Kidney (tissue), 14 donors: ENCODE measurements around the gene GPRC5C. TPM values are rescaled to one million over a fixed set of nuclear protein-coding genes. Genes with fewer than 3 reads are reported as not detected.

Source experiments
- DNase-seq, 5 donors: peaks; one replicate each; pipeline ENCODE4 v3.0.0-alpha.2; 2013 to 2020
- FAIRE-seq: peaks from 2 replicates; lab custom pipeline; 2012; peaks lifted over from hg19 to GRCh38; lab: Jason Lieb, UNC
- H3K27ac ChIP-seq, 2 donors: one replicate each; pipeline ENCODE4 v1.7.0; 2013; ENCODE audit warnings: low read depth in 2 of 2, low read length in 2 of 2, inconsistent platforms in 1 of 2
- H3K27me3 ChIP-seq: one replicate; pipeline ENCODE4 v1.7.1; 2013; ENCODE audit warnings: low read length, inconsistent platforms; ENCODE audit not compliant: control insufficient read depth, insufficient read depth
- H3K36me3 ChIP-seq, 3 donors: one replicate each; pipeline versions ENCODE4 v1.7.0 to v1.7.1; 2013; ENCODE audit warnings: low read length in 3 of 3, control low read depth in 1 of 3, inconsistent platforms in 1 of 3; ENCODE audit not compliant: insufficient read depth in 3 of 3, control insufficient read depth in 2 of 3
- H3K4me1 ChIP-seq, 3 donors: one replicate each; pipeline versions ENCODE4 v1.7.0 to v1.7.1; 2013; ENCODE audit warnings: low read length in 3 of 3, inconsistent platforms in 1 of 3, low read depth in 1 of 3; ENCODE audit not compliant: control insufficient read depth in 2 of 3, insufficient read depth in 2 of 3
- H3K4me3 ChIP-seq, 3 donors: one replicate each; pipeline versions ENCODE4 v1.7.0 to v1.8.1; 2013; ENCODE audit warnings: low read length in 3 of 3, control low read depth in 1 of 3, inconsistent platforms in 1 of 3
- H3K9ac ChIP-seq, 3 donors: one replicate each; pipeline versions ENCODE4 v1.7.0 to v1.7.1; 2013; ENCODE audit warnings: low read length in 3 of 3, control low read depth in 1 of 3, inconsistent platforms in 1 of 3
- H3K9me3 ChIP-seq, 3 donors: one replicate each; pipeline versions ENCODE4 v1.7.0 to v1.7.1; 2013; ENCODE audit warnings: low read length in 3 of 3, control low read depth in 1 of 3, inconsistent platforms in 1 of 3; ENCODE audit not compliant: control insufficient read depth in 2 of 3, insufficient read depth in 1 of 3
- intact Hi-C: fragments of 100-400 bp; cut with DNase I; formaldehyde crosslinking; loops from one replicate; pipeline ENCODE4 v1.11.1; 2022
- polyA plus RNA-seq: library from polyadenylated mRNA; stranded (reverse); fragments of 350-450 nt; fragmentation: Illumina TruSeq; extraction: RNeasy Lipid Tissue Mini Kit (QIAGEN cat#74804); gene quantifications from one replicate; pipeline ENCODE4 v1.2.3, GENCODE V29; 2014; ENCODE audit warnings: low read depth, low replicate concordance; ENCODE audit not compliant: insufficient read depth
- total RNA-seq: library from RNA; stranded (reverse); fragmentation: NEBNext Ultra II Directional; extraction: Animal tissue kit (Norgen Biotek cat#: 25700); gene quantifications from one replicate; pipeline ENCODE4 v1.2.1, GENCODE V29; 2021
- TF ChIP-seq, protein P1 (sequence below): IDR thresholded peaks from 3 replicates; pipeline ENCODE4 v1.5.1; 2012; ENCODE audit warnings: mild to moderate bottlenecking, moderate library complexity, borderline replicate concordance; ENCODE audit not compliant: insufficient read depth; ENCODE audit errors: extremely low read depth
- donor health status: control.
- donor health status: control.
- donor health status: control.
- donor health status: control.
- donor health status: control.
- donor health status: DM: yes; HTN: yes; CAD: no.
- donor health status: Normal renal cell carcinoma (clear cell type).

The GPRC5C gene
- total and polyA plus RNA-seq, 2 donors from 2014 or later: 242 to 358 TPM

- intact Hi-C loops: no loop called here
- DNase-seq: no peak
Measured at GRCh38 chr17:74490716-74491115, 58.8 kb downstream of the GPRC5C start.

DNA sequence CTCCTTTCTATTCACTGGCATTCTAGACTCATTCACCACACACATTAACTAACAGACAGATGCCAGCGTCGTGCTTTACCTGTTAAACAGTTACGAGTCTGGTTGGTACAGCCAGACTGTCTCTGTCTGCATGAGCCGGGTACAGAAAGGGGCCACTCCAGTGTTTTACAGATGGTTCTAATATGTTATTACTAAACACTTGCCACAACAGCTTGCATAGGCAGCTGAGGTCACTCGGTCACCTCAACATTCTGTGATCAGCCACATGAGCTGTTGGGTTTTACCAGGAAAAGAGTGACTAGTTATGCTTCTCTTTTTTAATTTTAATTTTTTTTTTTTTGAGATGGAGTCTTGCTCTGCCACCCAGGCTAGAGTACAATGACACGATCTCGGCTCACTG, 59.7 kb downstream of the GPRC5C start:
- Histone ChIP-seq H3K9ac (no peak overlapping the region), H3K4me1 (no peaks in the 10 kb centered on the region), H3K27me3 (no peaks in the 10 kb centered on the region), H3K9me3 (no peaks in the 10 kb centered on the region), H3K27ac (no peak overlapping the region), H3K4me3 (no peak overlapping the region), H3K36me3 (no peaks in the 10 kb centered on the region)
- TF ChIP-seq, protein P1, sequence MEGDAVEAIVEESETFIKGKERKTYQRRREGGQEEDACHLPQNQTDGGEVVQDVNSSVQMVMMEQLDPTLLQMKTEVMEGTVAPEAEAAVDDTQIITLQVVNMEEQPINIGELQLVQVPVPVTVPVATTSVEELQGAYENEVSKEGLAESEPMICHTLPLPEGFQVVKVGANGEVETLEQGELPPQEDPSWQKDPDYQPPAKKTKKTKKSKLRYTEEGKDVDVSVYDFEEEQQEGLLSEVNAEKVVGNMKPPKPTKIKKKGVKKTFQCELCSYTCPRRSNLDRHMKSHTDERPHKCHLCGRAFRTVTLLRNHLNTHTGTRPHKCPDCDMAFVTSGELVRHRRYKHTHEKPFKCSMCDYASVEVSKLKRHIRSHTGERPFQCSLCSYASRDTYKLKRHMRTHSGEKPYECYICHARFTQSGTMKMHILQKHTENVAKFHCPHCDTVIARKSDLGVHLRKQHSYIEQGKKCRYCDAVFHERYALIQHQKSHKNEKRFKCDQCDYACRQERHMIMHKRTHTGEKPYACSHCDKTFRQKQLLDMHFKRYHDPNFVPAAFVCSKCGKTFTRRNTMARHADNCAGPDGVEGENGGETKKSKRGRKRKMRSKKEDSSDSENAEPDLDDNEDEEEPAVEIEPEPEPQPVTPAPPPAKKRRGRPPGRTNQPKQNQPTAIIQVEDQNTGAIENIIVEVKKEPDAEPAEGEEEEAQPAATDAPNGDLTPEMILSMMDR: no peak
- no peak for FAIRE-seq
- intact Hi-C loops: no loop called here
- peak in 1 of 5 donors; percentile 27 for DNase-seq

More at GRCh38 chr17:74490716-74491115, 58.8 kb downstream of the GPRC5C start:
- no peaks in the 10 kb centered on the region for H3K9me3 ChIP-seq
- no peaks in the 10 kb centered on the region for H3K4me1 ChIP-seq
- TF ChIP-seq, protein P1: no peak
- H3K9ac ChIP-seq: no peak overlapping the region
- H3K27ac ChIP-seq: no peak overlapping the region
- H3K36me3 ChIP-seq: no peaks in the 10 kb centered on the region
- H3K4me3 ChIP-seq: no peak overlapping the region
- H3K27me3 ChIP-seq: no peaks in the 10 kb centered on the region
- no peak for FAIRE-seq

DNA sequence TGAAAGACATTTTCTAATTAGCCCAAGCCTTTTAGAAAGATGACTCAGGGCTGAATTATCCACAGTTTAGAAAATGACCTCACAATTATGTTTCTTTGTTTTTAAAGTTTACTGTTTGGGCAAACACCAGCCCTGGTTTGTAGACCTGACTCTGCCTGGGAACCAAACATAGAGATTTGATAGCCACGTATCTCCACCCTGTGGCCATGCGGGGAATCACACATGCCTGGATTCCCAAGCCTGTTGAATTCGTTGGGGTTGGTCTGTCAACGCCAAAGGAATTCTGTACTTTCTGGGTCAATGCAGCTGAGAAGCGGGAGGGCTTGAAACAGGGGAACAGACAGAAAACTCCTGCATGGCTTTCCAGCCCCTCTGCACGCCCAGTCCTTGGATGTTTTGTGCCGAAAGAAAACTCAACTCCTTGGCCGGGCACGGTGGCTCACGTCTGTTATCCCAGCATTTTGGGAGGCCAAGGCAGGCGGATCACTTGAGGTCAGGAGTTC, 61.5 kb downstream of the GPRC5C start:
- no peak overlapping the region for H3K9ac ChIP-seq
- no peak overlapping the region for H3K27ac ChIP-seq
- intact Hi-C loops: no loop called here
- no peaks in the 10 kb centered on the region for H3K4me1 ChIP-seq
- peak; percentile 39 for FAIRE-seq
- no peak overlapping the region for H3K4me3 ChIP-seq
- H3K36me3 ChIP-seq: no peaks in the 10 kb centered on the region
- H3K9me3 ChIP-seq: no peaks in the 10 kb centered on the region
- H3K27me3 ChIP-seq: no peaks in the 10 kb centered on the region
- TF ChIP-seq, protein P1: peak; percentile 90
- peak in 4 of 5 donors; percentile 79 to 91 (median 88) for DNase-seq

Other genes starting within 250 kb of the GPRC5C start
- gene RPL38, start 228.4 kb upstream of the GPRC5C start, total RNA-seq: 664 TPM
- 1,966 TPM for gene RPL38, start 228.4 kb upstream of the GPRC5C start, polyA plus RNA-seq
- 7.1 TPM for gene TTYH2, start 218.5 kb upstream of the GPRC5C start, total RNA-seq
- gene TTYH2, start 218.5 kb upstream of the GPRC5C start, polyA plus RNA-seq: 2.4 TPM
- gene DNAI2, start 157.9 kb upstream of the GPRC5C start, total RNA-seq: 0.22 TPM
- gene DNAI2, start 157.9 kb upstream of the GPRC5C start, polyA plus RNA-seq: not detected
- gene KIF19, start 105.9 kb upstream of the GPRC5C start, total RNA-seq: 0.85 TPM
- gene KIF19, start 105.9 kb upstream of the GPRC5C start, polyA plus RNA-seq: not detected
- not detected for gene BTBD17, start 70.2 kb upstream of the GPRC5C start, total RNA-seq
- gene BTBD17, start 70.2 kb upstream of the GPRC5C start, polyA plus RNA-seq: not detected
- gene GPR142, start 64.6 kb upstream of the GPRC5C start, total RNA-seq: not detected
- gene GPR142, start 64.6 kb upstream of the GPRC5C start, polyA plus RNA-seq: not detected
- 8.2 TPM for gene CD300A, start 34.5 kb downstream of the GPRC5C start, total RNA-seq
- gene CD300A, start 34.5 kb downstream of the GPRC5C start, polyA plus RNA-seq: 3.1 TPM
- gene CD300LB, start 99.4 kb downstream of the GPRC5C start, total RNA-seq: 0.91 TPM
- gene CD300LB, start 99.4 kb downstream of the GPRC5C start, polyA plus RNA-seq: not detected
- gene CD300C, start 114.0 kb downstream of the GPRC5C start, total RNA-seq: 4.2 TPM
- gene CD300C, start 114.0 kb downstream of the GPRC5C start, polyA plus RNA-seq: 0.34 TPM
- gene CD300H, start 135.4 kb downstream of the GPRC5C start, total RNA-seq: 2.0 TPM
- not detected for gene CD300H, start 135.4 kb downstream of the GPRC5C start, polyA plus RNA-seq
- gene CD300LD, start 160.2 kb downstream of the GPRC5C start, total RNA-seq: not detected
- not detected for gene CD300LD, start 160.2 kb downstream of the GPRC5C start, polyA plus RNA-seq
- gene CD300E, start 191.7 kb downstream of the GPRC5C start, total RNA-seq: 2.5 TPM
- 0.39 TPM for gene CD300E, start 191.7 kb downstream of the GPRC5C start, polyA plus RNA-seq